Measurements from ENCODE around the gene P2RX3. TPM values are rescaled to one million over a fixed set of nuclear protein-coding genes. Genes with fewer than 3 reads are reported as not detected.

Gene P2RX3
- total RNA-seq, 3 donors from 2014 or later = not detected

DNA sequence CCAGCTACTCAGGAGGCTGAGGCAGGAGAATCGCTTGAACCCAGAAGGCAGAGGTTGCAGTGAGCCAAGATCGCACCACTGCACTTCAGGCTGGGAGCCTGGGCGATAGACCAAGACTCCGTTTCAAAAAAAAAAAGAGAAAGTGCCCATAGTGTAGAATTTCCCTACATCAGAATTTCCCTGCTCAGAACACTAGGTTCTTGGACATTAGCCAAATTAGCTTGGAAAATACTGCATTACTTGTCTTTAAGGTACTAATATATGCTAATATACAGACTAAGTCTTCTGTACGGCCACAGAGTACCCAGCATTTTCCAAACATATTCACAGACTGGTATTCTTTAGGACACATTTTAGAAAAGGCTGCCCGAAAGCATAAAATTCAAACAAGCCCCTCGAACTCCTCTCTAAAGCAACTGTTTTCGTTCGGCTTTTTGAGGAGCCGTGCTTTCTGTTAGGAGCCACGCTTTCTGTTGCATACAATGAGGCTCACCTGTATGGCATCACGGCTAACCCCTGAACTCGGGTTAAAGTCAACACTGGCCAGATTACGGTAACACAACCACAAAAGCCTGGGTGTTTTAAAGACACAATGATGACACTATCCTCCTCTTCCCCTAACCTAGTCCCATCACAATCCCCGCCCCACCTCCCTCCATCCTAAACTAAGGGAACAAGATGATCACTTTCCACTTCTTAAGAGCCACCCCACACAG, 31.8 kb upstream of the P2RX3 start:
- peaks cover 6% of the 10 kb centered on the region for H3K4me1 Mint-ChIP-seq (ENCODE audit: low read depth)
- ATAC-seq (no peak), DNase-seq (no peak)
- H3K4me3 Mint-ChIP-seq = no peak overlapping the region
- H3K27me3 Mint-ChIP-seq (ENCODE audit: low read depth) = no peaks in the 10 kb centered on the region
- H3K36me3 Mint-ChIP-seq (ENCODE audit: insufficient read depth) = peaks cover 16% of the 10 kb centered on the region
- H3K9me3 Mint-ChIP-seq = no peaks in the 10 kb centered on the region

DNA sequence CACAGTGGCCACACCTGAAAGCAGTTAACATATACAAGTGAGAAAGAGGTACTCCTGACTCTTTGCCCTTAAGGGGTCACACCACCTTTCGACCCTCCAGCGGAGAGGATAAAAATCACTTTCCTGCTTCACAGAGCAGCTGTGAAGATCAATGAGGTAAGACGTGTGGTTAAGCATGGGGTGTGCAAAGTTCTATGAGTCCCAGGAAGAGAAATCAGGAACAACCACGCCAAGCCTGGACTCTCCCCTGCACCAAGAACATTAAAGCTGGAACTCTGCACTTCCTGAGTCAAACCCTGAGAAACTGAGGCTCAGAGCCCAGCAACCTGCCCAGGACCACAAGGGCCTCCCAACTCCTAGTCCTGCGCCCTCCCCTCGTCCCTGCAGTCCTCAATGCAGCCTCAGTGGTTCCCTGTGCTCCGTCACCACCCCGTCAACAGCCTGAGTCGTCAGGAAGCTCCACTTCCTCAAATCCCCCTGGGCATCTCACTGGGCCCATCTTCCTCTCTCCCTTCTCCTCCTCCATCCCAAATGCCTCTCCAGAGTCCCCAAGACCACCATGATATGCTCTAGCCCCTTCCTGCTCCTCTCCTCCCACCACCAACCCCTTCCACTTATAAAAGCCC, 31.1 kb upstream of the P2RX3 start:
- ATAC-seq = no peak
- no peak overlapping the region for H3K4me3 Mint-ChIP-seq
- no peaks in the 10 kb centered on the region for H3K9me3 Mint-ChIP-seq
- peaks cover 10% of the 10 kb centered on the region for H3K4me1 Mint-ChIP-seq (ENCODE audit: low read depth)
- DNase-seq = no peak
- peaks cover 14% of the 10 kb centered on the region for H3K36me3 Mint-ChIP-seq (ENCODE audit: insufficient read depth)
- no peaks in the 10 kb centered on the region for H3K27me3 Mint-ChIP-seq (ENCODE audit: low read depth)

DNA sequence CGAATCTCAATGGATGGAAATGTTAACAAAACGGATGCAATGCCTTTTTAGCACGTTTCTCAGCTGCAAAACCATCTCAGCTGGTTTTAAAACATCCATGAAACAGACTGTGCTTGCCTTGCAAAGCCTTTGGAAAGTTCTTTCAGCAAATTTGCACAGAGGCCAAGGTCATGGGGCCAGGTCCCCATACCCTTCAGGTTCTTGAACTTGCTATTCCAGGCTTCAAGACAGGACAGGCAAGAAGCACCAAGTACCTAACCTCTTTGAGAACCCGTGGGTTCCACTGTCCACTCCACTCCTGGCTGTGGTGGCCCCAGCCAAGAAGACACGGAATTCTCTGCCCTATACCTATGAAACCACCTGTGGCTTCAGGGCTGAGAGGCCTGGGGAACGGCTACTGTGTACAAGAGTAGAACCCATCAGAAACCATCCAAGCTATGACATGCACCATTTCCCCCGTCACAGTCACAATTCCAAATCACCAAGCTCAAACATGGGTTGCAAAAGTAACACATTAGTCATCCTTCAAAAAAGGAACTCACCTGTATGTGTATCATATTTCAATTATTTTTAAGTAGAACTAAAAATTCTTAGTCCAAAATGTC, 30.4 kb upstream of the P2RX3 start:
- DNase-seq (no peak), ATAC-seq (no peak)
- Mint-ChIP-seq H3K9me3 (no peaks in the 10 kb centered on the region), H3K4me1 (ENCODE audit: low read depth) (peaks cover 13% of the 10 kb centered on the region), H3K36me3 (ENCODE audit: insufficient read depth) (peaks cover 14% of the 10 kb centered on the region), H3K4me3 (no peak overlapping the region), H3K27me3 (ENCODE audit: low read depth) (no peaks in the 10 kb centered on the region)

DNA sequence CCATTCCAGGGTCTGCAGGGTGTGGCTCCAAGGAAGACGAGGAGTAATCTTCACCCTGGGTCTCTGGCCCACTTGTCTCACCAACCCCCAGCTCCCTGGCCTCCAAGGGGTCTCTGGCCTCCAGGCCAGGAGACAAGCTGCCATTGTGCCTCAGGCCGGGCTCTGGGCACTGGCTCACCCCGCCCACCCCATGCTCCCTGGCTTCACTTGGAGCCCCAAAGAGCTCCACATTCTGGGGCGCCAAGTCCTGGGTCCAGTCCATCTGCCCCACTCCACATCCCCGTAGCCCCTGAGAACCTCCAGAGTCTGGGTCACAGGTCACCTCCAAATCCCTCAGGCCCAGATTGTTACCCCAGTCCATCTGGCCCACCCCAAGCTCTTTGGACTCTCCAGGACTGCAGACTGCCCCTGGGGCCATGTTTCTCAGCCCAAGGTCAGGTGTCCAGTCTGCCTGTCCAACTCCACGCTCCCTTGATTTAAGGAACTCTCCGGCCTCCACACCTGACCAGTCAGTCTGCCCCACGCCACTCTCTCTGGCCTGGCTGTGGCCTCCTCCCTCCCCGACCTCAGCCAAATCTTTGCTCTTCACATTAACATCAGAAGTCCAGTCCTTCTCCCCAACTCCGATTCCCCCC, 29.6 kb upstream of the P2RX3 start:
- peaks cover 13% of the 10 kb centered on the region for H3K4me1 Mint-ChIP-seq (ENCODE audit: low read depth)
- no peak for ATAC-seq
- no peaks in the 10 kb centered on the region for H3K9me3 Mint-ChIP-seq
- H3K27me3 Mint-ChIP-seq (ENCODE audit: low read depth) = no peaks in the 10 kb centered on the region
- peaks cover 14% of the 10 kb centered on the region for H3K36me3 Mint-ChIP-seq (ENCODE audit: insufficient read depth)
- no peak for DNase-seq
- no peak overlapping the region for H3K4me3 Mint-ChIP-seq

DNA sequence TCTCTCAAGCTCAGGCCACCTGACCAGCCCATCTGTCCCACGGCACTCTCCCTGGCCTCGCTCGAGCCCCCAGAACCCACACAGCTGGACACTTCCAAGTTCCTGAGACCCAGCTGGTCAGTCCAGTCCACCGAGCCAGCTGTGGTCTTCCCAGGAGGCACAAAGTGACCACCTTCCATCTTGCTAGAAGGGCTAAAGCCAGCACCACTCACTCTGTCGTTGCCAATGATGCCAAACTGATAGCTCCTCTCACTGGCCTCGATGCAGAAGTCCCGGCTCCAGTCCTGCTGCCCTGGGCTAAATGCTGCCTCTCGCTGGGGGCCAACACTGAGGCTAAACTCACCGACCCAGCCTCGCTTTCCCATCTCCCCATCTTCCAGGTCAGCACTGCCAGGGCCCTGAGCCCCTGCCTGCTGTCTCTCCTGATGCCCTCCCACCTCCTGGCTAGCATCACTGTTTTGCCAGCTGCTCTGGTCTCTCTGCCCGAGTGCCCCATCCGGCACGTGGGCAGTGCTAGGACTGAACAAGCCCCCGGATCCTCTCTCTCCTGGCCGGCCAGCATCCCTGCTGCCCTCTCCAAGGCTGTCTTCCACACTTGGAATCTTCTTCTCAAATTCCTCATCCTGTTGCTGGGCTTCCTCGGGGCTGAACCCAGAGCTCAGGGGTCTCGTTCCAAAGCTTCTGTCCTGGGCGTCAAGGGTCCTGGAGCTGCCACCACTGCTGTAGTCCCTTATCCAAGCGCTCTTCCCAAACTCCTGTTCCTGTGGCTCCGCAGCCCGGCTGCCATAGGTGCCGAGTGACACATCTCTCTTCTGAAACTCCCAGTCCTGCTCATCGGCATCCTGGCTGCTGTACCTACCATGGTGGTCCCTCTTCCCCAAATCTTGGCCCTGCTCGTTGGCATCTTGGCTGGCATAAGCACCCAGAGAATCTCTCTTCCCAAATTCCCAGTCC, 28.8 kb upstream of the P2RX3 start:
- peaks cover 14% of the 10 kb centered on the region for H3K36me3 Mint-ChIP-seq (ENCODE audit: insufficient read depth)
- no peak overlapping the region for H3K4me3 Mint-ChIP-seq
- peaks cover 13% of the 10 kb centered on the region for H3K4me1 Mint-ChIP-seq (ENCODE audit: low read depth)
- ATAC-seq = no peak
- H3K9me3 Mint-ChIP-seq = no peaks in the 10 kb centered on the region
- no peaks in the 10 kb centered on the region for H3K27me3 Mint-ChIP-seq (ENCODE audit: low read depth)
- DNase-seq = no peak

DNA sequence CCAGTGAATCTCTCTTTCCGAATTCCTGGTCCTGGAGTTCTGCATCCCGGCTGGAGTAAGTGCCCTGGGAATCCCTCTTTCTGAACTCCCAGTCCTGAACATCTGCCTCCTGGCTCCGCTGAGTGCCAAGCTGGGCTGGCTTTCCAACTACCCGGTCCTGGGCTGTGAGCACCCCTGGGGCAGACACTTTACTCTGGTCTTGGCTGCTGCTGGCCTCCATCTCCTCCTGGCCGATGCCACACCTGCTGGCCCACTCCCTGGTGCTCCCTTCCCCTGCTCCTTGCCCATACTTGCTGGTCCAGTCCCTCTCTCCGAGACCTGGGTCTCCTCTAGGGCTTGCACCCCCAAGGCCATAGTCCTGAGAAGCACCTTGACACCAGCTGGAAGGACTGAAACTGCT, 28.1 kb upstream of the P2RX3 start:
- no peak for ATAC-seq
- Mint-ChIP-seq H3K27me3 (ENCODE audit: low read depth) (no peaks in the 10 kb centered on the region), H3K9me3 (no peaks in the 10 kb centered on the region)

DNA sequence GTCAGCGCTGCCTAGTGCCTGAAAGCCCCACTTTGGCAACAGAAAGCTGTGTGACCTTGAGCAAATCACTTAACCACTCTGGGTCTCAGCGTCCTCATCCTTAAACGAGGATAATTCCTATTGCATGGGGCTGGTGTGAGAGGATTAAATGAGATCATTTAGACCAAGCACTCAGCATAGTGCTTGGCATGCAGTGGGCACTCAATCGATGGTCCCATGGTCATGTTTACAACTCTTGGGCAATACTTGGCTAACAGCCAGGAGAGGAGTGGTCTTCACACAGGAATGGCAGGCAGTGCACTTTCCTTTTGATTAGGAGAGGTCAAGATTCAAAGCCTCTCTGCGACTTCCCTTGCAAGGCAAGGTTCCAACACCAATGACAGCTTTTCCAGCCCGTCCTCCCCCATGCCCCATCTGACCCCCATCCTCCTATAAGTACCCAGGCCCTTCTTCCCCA, 27.5 kb upstream of the P2RX3 start:
- H3K27me3 Mint-ChIP-seq (ENCODE audit: low read depth) = no peaks in the 10 kb centered on the region
- peak overlapping the region; percentile 29 for H3K4me3 Mint-ChIP-seq
- peaks cover 13% of the 10 kb centered on the region for H3K4me1 Mint-ChIP-seq (ENCODE audit: low read depth)
- ATAC-seq (no peak), DNase-seq (no peak)
- H3K36me3 Mint-ChIP-seq (ENCODE audit: insufficient read depth) = peaks cover 14% of the 10 kb centered on the region
- H3K9me3 Mint-ChIP-seq = no peaks in the 10 kb centered on the region

More for the DNA sequence above, 28.1 kb upstream of the P2RX3 start:
- peaks cover 13% of the 10 kb centered on the region for H3K4me1 Mint-ChIP-seq (ENCODE audit: low read depth)
- no peak for DNase-seq
- peaks cover 14% of the 10 kb centered on the region for H3K36me3 Mint-ChIP-seq (ENCODE audit: insufficient read depth)
- H3K4me3 Mint-ChIP-seq = no peak overlapping the region

DNA sequence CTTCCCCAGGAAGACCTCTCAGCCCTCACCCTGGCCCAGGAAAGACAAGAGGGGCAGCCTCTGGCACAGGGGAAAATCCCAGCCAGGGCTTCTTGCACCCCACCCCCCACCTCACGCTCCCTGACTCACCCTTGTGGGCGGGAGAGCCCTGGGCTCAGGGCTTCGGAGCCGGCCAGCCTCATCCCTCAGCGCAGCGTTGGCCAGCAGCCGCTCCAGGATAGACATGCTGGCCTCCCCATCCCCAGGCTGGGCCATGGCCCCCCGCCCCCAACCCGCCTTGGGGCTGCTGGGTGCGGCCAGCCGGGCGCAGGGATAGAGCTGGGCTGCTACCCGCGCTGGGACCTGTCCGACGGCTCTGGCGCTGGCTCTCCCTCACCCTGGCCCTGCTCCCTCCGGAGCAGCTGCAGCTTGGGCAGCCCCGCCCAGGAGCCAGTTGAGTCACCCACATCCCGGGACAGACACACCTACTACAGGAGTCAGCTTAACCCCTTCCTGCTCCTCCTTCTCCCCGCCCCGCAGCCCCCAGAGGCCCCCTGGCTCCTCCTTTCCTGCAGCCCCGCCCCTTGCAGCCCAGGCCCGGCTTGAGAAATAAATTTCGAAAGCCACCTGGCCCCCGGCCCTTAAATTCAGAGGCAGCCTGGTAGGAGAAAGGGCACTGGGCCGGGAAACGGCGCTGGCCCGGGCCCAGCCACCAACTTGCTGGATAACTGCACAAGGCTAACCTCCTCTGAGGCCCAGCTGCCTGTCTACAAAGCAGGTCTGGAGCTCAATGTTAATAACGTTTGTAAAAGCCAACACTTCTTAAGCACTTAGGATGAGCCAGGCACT, 26.8 kb upstream of the P2RX3 start:
- no peaks in the 10 kb centered on the region for H3K9me3 Mint-ChIP-seq
- H3K36me3 Mint-ChIP-seq (ENCODE audit: insufficient read depth) = peaks cover 14% of the 10 kb centered on the region
- DNase-seq (peak; percentile 40), ATAC-seq (peak; percentile 85 to 89)
- H3K4me1 Mint-ChIP-seq (ENCODE audit: low read depth) = peaks cover 13% of the 10 kb centered on the region
- H3K27me3 Mint-ChIP-seq (ENCODE audit: low read depth) = no peaks in the 10 kb centered on the region
- H3K4me3 Mint-ChIP-seq = peak overlapping the region; percentile 29

DNA sequence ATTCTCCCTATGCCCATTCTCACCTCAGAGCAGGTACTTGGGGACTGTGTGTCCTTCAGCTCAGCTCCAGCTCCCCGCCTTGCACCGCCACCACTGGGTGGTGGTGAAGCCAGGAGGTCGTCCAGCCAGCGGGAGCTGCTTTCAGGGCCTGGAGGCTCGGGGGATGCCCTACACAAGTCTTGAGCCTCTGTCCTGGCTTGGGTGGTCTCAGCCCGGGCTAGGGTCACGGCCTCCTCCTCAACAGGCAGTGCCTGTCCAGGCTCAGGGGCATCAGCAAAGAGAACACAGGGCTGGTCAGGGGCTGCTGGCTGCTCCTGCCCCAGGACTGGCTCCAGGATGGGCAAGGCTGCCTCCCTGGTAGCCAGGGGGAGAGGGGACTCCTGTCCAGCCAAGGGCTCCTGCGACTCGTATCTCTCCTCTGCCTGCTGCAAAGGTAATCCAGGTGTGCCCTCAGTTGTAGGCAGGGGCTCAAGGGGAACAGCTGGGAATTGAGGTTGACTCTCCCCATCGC, 25.6 kb upstream of the P2RX3 start:
- no peak for ATAC-seq
- Mint-ChIP-seq H3K27me3 (ENCODE audit: low read depth) (no peaks in the 10 kb centered on the region), H3K9me3 (no peaks in the 10 kb centered on the region), H3K4me3 (no peak overlapping the region), H3K36me3 (ENCODE audit: insufficient read depth) (peaks cover 14% of the 10 kb centered on the region), H3K4me1 (ENCODE audit: low read depth) (peaks cover 13% of the 10 kb centered on the region)
- DNase-seq = no peak

DNA sequence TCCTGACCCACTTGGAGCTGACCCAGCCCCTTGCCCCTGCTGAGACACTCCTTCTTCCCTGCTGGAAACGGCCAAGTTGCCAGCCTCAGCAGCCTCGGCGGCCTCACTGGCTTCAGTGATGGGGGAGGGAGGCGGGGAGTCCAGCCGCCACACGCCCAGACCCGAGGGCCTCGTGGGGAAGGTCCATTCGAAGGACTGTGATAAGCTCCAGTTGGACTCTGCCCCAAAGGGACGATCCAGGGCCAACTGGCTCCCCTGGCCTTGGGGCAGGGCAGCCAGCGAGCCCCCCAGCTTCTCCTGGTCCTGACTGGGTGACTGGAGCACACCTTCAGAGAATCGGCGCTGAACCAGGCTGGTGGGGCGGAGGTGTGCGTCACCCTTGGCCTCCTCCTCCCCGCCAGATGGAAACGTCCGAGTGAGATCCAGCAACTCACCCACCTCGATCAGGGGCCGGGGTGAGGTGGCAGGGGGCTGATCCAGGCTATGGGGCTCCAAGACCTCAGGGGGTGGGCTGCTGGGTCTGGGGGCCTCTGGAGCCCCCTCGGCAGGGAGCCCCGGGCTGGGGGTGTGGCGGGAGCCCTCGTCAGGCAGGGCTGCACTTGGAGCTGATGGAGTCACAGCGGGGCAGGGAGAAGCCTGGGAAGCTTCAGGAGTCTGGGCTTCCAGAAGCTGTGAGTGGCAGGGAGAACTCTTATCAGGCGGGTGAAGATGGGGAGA, 24.9 kb upstream of the P2RX3 start:
- no peak for DNase-seq
- no peaks in the 10 kb centered on the region for H3K9me3 Mint-ChIP-seq
- H3K4me3 Mint-ChIP-seq = no peak overlapping the region
- no peaks in the 10 kb centered on the region for H3K27me3 Mint-ChIP-seq (ENCODE audit: low read depth)
- ATAC-seq = no peak
- peaks cover 17% of the 10 kb centered on the region for H3K36me3 Mint-ChIP-seq (ENCODE audit: insufficient read depth)
- peaks cover 13% of the 10 kb centered on the region for H3K4me1 Mint-ChIP-seq (ENCODE audit: low read depth)

DNA sequence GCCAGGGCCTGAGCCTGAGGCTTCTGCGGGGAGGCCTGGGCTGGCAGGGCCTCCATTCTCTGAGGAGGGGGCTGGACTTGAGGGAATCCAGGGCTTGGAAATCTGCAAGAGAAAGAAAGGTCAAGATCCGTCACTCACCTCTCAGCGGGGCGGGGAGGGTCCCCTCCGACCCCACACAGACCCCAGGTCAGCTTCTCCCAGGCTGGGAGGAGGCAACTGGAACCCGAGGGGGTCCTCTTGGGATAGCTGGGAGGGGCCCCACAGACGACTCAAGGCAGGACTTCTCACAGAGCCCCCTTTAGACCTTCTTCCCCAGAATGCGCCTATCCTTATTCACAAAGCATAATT, 24.4 kb upstream of the P2RX3 start:
- H3K4me1 Mint-ChIP-seq (ENCODE audit: low read depth) = peaks cover 13% of the 10 kb centered on the region
- no peaks in the 10 kb centered on the region for H3K9me3 Mint-ChIP-seq
- ATAC-seq (no peak), DNase-seq (no peak)
- no peak overlapping the region for H3K4me3 Mint-ChIP-seq
- no peaks in the 10 kb centered on the region for H3K27me3 Mint-ChIP-seq (ENCODE audit: low read depth)
- peaks cover 17% of the 10 kb centered on the region for H3K36me3 Mint-ChIP-seq (ENCODE audit: insufficient read depth)

DNA sequence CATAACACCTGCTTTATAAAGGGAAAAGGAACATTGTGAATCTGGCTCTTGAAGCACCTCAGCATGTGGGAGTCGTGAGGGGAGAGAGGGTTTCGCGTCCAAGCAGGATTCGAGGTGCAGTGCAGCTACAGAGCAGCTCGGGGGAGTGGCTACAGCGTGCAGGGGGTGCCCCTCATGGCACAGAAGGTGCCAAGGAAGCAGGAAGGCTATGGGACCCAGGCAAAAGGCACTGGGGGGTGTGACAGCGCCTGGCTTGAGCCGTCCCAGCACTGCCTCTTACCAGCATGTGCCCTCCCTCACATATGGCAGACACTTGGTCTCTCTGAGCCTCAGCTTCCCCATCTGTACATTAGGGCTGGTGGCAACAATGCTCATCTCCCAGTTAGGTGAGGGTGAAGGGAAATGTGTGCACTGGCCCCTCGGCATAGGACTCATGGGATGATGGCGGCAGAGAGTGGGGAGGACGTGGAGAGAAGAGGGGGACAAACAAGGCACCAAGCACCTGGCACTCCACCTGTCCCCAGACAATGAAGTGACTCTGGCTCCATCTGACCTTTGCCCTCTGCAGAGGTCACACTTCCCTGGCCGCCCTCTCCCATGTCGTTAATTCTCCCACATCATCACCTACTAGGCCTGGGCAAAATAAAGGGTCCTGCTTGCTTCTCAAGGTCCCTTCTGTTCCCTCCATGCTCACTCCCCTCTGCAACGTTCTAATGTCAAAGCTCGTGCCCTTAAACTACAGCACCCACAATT, 23.8 kb upstream of the P2RX3 start:
- Mint-ChIP-seq H3K36me3 (ENCODE audit: insufficient read depth) (peaks cover 16% of the 10 kb centered on the region), H3K27me3 (ENCODE audit: low read depth) (no peaks in the 10 kb centered on the region), H3K4me1 (ENCODE audit: low read depth) (peaks cover 13% of the 10 kb centered on the region), H3K9me3 (no peaks in the 10 kb centered on the region), H3K4me3 (no peak overlapping the region)
- DNase-seq = no peak
- no peak for ATAC-seq
